Measurements from ENCODE around the gene MACROD2.

DNA sequence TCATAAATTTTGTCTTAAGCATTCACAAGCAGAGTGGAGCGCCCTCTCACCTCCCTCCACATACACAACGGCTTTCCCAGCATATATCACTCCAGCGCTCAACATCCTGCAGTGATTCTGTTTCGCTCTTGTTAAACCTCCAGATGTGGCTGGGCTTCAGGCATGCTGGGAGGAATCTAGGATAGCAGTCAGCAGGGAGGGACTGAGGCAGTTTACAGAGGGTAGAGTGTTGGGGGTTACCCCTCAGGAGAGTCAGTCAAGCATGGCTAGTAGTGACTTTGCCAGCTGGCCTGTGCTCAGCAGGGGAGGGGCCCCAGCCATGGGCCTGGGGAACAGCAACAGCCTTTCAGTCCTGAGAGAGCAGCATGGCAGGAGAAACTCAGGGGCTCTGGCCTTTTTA is 503.5 kb downstream of the MACROD2 start:
- TF ChIP-seq, protein P1, sequence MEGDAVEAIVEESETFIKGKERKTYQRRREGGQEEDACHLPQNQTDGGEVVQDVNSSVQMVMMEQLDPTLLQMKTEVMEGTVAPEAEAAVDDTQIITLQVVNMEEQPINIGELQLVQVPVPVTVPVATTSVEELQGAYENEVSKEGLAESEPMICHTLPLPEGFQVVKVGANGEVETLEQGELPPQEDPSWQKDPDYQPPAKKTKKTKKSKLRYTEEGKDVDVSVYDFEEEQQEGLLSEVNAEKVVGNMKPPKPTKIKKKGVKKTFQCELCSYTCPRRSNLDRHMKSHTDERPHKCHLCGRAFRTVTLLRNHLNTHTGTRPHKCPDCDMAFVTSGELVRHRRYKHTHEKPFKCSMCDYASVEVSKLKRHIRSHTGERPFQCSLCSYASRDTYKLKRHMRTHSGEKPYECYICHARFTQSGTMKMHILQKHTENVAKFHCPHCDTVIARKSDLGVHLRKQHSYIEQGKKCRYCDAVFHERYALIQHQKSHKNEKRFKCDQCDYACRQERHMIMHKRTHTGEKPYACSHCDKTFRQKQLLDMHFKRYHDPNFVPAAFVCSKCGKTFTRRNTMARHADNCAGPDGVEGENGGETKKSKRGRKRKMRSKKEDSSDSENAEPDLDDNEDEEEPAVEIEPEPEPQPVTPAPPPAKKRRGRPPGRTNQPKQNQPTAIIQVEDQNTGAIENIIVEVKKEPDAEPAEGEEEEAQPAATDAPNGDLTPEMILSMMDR (IDR thresholded peaks at IDR 0.05): no peak
- TF ChIP-seq POLR2A (IDR thresholded peaks at IDR 0.05): no peak
